ENCODE results near the gene MORN5.
"Not testable (repeated sequence)": the region's sequence is repeated elsewhere in the genome, so short reads cannot be mapped to it uniquely, and the experiment has no call there.

Gene MORN5
- 0 reads per million in 2 experiments for total RNA-seq

DNA sequence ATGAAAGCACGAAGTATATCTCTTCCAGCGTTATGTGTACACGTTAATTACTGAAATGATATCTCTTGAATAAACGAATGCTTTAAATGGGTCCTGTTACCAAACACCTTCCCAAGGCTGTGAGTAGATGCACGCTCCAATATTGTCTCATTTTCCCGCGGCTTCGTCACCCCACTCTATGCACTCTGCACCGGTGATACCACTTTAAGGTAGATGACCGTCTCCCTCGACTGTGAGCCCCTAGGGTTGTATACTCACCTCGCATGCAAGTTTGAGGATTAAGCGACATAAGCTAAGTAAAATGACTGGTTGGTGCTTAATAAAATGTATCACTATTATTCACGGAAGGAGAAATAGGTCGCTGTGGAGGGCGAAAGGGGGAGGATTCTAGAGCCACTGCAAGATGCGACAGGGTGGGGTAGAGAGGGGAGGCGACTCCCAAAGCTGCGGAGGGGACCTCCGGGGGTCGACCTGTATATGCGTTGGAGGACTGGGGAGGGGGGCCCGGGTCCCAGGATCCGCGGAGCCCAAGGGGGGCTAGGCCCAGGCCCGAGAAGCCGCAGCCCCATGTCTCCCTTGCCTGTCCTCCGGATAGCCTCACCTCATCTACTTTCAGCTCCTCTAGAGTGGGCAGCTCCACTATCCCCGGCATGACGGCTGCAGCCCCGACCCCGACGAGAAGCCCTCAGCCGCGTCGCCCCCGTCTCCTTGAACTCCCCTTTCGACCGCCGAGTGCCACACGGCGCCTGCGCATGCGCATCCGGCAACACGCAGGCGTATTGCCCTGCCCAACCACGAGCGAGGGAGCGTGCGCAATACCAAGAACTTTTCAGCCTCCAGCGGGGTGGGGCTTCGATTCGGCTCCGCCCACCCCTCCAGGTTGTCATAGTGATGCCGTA, at the start of gene MORN5, which contains the start of gene NDUFA8:
TSS of gene MORN5 (plus strand) at position 883 of the 899 bp plus-strand sequence. CDS start 65 bp downstream, outside the sequence.
TSS of gene NDUFA8 (minus strand) at position 754 of the 899 bp plus-strand sequence. CDS start at position 652, 102 bp downstream.
- peak; percentile 93 for DNase-seq (ENCODE audit: low read depth)

DNA sequence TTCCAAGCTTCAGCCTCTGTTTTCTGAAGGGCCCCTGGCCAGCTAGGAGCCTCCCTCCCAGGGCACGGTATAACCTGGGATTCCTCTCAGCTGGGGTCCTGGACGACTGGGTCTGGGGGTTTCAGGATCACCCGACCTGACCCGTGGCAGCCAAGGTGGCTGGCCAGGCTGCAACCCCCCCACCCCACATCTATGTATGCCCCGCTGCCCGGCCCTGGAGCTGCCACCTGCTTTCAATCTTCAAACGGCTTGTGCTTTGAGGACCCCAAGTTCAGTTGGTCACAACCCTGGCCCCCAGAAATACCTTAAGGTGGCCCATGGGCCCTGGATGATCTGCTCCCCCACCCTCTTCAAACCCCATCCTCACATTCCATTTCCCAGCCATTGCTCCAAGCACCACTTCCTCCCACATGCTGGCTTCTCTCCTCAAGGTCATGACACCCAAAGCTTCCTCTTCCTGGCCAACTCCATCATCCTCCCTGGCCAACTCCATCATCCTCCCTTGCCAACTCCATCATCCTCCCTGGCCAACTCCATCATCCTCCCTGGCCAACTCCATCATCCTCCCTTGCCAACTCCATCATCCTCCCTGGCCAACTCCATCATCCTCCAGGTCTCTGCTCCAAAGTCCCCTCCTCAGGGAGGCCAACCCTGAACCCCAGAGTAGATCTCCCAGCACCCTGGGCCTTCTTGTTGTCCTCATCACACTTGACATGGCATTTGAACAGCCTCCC, 49.4 kb upstream of the MORN5 start:
- no peak for DNase-seq (ENCODE audit: low read depth)

DNA sequence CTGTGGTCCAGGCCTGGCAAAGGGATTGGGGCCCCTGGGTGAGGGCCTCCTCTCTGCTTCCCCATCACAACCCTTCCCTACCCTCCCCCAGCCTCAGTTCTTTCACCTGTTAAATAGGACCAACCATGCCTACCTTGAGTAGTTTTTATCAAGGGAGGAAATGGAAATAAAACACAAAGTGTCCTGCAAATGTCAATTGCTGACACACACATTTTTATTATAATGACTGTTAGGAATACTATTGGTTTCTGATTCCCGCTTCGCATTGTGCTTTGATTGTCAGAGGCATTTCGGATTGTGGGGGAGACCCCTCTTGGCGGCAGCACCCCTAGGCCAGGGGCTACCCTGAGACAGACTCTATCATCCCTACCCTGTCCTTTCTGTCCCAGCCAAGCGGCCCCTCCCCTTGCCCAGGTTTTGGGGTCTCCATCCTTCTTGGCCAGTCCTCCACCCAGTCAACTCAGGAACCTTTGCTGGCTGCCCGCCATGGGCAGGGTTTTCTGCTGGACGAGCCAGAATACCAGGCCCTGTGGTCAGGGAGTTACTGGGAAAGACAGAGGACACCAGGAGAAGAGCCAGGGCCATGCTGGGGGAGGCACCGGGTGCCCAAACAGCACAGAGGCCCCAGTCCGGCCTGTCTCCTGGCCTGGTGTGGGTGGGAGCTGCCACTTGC, 48.2 kb upstream of the MORN5 start:
- DNase-seq (ENCODE audit: low read depth): no peak

DNA sequence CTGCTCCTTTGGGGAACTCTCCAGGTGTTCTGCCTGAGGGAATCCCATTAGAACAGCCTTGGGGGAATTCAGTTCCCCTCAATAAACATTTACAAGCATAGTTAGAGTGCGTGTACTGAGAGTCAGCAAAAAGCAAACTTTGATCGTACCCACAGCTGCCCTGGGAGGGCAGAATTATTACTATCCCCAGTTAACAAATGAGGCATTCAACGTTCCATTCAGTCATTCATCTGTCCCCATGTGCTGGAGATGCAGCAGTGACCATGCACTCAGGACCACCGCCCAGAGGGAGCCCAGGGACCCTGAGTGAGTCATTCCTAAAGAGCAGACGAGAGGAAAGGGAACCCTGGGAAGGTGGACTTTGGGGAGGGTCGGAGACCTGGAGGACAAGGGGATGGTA, 47.5 kb upstream of the MORN5 start:
- DNase-seq (ENCODE audit: low read depth): no peak

- DNase-seq (ENCODE audit: low read depth): no peak
Measured at GRCh38 chr9:122113574-122113973, 46.1 kb upstream of the MORN5 start.

DNA sequence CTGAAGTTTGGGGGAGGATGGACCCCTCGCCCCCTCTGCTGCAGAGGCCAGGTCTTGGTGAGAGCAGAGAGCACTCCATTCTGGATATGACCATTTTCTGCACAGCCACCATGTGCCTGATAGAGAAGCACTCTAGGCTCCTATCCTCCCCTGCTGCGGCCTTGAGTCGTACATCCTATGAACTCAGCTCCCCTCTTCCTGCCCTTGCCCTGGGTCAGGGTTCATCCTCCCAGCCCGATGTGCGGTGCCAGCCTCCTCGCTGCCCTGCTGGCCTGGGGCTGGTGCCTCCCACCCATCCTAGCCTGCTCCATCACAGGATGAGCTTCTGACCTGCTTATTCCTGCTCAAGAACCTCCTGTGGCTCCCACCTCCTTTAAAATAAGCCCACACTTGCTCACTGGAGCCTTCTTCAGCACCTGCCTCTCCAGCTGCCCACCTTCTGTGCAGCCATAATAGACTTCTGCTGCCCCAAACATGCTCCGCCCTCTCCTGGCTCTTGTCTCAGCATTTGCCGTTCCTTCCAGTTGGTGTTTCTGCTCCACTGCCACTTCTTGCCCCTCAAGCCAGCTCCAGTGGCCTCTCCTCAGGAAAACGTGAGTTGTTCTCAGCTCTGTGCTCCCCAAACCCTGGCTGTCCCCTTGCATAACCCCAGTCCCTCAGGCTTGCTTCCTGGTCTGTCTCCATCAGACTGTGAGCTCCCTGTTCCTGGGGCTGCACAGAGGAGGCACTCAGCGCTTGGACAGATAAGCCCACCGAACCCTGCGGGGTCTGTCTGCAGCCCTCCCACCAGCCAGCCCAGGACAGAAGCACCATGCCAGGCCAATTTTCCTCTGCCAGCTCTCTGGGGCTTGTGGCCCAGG, 44.3 kb upstream of the MORN5 start:
- no peak for DNase-seq (ENCODE audit: low read depth)

DNA sequence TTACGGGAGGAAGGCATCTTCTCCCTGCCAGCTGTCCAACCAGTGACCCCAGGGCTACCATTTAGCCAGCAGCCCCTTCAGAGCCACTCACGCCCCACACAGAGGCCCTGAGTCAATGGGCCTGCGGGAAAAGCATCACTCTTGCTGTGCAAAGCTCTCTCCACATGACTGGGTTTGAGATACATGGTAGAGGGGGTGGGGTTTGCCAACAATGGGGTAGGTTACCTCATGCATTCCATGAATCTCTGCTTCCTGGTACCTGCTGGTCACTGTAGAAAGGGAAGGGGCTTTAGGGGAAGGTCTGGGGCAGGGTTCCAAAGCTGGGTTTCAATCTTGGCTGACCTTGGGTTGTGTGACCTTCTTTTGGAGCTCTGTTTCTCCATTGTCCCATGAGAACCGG, 43.7 kb upstream of the MORN5 start:
- no peak for DNase-seq (ENCODE audit: low read depth)

- no peak for DNase-seq (ENCODE audit: low read depth)
Measured at GRCh38 chr9:122116448-122117173, 43.1 kb upstream of the MORN5 start.

- not testable (repeated sequence) for DNase-seq (ENCODE audit: low read depth)
Measured at GRCh38 chr9:122117241-122117640, 42.5 kb upstream of the MORN5 start.

GRCh38 chr9:122118343-122119165, 41.2 kb upstream of the MORN5 start:
- no peak for DNase-seq (ENCODE audit: low read depth)

GRCh38 chr9:122119166-122119521, 40.6 kb upstream of the MORN5 start:
- DNase-seq (ENCODE audit: low read depth): no peak

- DNase-seq (ENCODE audit: low read depth): no peak
Measured at GRCh38 chr9:122119721-122120120, 40.0 kb upstream of the MORN5 start.

DNA sequence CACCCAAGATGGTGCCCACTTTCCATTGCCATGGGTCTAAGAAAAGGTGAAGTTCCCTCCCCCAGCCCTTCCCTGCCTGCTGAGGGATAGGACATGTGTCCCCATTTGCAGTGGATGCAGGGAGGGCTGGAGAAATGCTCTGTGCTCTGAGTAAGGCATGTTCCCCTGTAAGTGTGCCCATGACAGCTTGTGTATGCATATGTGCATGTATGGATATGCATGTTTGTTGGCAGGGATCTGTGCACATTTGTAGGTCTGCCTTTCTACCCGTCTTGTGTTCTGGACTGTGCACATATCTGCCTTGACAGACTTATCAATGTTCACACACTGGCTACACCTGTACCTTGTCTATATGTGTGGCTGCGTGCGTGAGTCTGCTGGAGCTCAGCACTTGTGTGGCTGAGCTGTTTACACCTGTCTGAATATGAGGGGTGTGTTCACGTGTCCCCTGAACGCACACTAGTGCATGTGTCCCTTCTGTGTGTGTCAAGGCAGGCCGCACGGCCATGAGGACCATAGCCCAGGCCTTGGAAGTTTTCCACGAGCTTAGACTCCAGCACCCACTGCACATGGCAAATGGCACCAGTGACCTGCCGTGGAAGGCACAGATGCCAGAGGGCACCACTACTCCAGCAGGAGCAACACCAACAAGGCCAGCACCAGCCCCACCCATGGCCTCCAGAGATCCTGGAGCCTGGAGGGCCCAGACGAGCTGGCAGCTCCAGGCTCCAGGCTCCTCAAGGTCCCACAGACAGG, 39.2 kb upstream of the MORN5 start:
- DNase-seq (ENCODE audit: low read depth): no peak

DNA sequence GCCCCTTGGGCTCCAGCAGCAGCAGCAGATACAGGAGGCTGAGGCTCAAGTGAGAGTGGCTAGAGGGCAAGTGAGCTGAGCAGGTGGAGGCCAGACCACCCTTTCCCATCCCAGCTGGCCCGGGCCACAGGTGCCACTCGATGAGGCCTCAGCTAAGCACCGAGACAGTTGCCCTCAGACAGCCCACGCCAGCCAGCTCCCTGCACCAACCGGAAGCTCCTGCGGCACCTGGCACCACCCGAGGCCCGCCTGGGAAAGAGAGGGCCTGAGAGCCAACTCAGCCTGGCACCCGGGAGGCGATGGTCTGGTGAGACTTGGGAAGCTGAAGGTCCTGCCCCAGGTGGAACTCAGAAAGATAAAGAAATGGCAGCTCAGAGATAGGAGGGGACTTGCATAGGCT, 38.3 kb upstream of the MORN5 start:
- no peak for DNase-seq (ENCODE audit: low read depth)

GRCh38 chr9:122121931-122122330, 37.8 kb upstream of the MORN5 start:
- no peak for DNase-seq (ENCODE audit: low read depth)

GRCh38 chr9:122122468-122122867, 37.2 kb upstream of the MORN5 start:
- no peak for DNase-seq (ENCODE audit: low read depth)

DNA sequence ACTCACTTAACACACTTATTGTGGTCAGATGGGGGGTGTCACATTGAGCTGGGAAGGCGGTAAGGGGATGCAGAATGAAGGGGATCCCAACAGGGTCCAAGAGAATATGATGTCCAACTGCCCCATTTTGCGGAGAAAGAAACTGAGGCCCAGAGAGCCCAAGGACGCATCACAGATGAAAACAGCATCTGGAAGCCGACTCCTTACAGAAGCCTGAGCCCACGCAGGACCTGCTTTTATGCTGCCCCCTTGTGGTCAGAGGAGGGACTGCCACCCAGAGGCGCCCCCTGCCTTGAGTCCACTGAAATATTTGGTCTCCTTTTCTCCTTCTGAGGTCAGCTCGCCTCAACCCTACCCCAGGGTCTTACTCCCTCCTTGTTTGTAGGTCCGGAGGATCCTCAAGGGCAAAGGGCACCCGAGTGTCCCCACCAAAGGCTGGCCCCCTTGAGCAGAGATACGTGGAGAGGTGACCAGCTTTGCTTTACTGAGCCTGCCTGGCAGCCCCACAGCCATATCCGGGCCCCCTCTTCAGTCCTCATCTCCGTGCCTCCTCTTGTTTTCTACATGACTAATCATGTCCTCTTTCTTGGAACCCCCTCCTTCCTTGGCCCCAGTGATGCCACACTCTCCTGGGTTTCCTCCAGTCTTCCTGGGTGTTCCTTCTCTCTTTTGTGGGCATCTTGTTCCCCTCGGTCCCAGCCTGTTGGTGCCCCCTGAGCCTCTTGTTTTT, 36.6 kb upstream of the MORN5 start:
- peak; percentile 55 for DNase-seq (ENCODE audit: low read depth)

- no peak for DNase-seq (ENCODE audit: low read depth)
Measured at GRCh38 chr9:122124048-122124447, 35.7 kb upstream of the MORN5 start.
